ENCODE measurements around the gene ADAM15.

Gene ADAM15, protein sequence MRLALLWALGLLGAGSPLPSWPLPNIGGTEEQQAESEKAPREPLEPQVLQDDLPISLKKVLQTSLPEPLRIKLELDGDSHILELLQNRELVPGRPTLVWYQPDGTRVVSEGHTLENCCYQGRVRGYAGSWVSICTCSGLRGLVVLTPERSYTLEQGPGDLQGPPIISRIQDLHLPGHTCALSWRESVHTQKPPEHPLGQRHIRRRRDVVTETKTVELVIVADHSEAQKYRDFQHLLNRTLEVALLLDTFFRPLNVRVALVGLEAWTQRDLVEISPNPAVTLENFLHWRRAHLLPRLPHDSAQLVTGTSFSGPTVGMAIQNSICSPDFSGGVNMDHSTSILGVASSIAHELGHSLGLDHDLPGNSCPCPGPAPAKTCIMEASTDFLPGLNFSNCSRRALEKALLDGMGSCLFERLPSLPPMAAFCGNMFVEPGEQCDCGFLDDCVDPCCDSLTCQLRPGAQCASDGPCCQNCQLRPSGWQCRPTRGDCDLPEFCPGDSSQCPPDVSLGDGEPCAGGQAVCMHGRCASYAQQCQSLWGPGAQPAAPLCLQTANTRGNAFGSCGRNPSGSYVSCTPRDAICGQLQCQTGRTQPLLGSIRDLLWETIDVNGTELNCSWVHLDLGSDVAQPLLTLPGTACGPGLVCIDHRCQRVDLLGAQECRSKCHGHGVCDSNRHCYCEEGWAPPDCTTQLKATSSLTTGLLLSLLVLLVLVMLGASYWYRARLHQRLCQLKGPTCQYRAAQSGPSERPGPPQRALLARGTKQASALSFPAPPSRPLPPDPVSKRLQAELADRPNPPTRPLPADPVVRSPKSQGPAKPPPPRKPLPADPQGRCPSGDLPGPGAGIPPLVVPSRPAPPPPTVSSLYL

DNA sequence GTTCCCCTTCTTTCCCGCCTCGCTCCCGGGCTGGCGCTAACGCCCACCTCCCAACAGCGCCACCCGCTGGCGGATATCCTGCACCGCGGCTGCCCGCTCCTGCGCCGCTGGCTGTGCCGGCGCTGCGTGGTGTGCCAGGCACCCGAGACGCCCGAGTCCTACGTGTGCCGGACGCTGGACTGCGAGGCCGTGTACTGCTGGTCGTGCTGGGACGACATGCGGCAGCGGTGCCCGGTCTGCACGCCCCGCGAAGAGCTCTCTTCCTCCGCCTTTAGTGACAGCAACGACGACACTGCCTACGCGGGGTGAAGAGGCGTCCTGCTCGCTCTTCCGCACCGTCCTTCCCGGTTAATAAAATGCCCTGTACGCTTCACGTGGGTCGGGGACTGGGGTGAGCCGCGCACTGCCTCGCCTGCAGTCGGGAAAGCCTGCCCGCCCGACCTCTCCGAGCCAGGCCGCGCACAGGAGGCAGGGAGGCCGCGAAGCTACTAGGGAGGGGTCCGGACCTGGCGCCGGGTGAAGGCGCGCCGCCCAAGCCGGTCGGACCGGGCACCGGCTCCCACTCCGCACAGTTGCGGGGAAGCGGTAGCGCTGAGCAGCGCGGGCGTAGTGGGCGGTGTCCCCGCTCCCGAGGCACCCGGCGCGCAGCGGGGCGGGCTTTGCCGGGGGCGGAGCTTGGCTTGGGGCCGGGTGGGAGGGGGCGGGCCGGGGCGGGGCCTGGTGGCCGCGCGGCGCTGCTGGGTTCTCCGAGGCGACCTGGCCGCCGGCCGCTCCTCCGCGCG is at the start of gene ADAM15:
TSS of gene ADAM15 (plus strand) at position 757 of the 782 bp plus-strand sequence. CDS start 71 bp downstream, outside the sequence.
- DNase-seq, result peak; percentile 79

DNA sequence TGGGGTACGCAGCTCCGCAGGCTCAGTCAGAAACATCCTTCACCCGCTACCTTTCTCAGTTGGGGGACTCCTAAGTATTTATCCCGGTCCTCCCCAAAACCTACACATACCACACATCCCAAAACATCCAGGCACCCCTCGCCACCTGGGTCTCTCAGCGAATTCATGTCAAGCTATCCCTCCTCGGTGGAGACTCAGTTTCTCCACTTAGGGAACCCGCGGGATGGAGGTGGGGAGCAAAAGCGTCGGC is 49.8 kb upstream of the ADAM15 start:
- DNase-seq, result no peak

- peak; percentile 96 for DNase-seq
These were observed 49.2 kb upstream of the ADAM15 start for GRCh38 chr1:155001675-155002463.

DNA sequence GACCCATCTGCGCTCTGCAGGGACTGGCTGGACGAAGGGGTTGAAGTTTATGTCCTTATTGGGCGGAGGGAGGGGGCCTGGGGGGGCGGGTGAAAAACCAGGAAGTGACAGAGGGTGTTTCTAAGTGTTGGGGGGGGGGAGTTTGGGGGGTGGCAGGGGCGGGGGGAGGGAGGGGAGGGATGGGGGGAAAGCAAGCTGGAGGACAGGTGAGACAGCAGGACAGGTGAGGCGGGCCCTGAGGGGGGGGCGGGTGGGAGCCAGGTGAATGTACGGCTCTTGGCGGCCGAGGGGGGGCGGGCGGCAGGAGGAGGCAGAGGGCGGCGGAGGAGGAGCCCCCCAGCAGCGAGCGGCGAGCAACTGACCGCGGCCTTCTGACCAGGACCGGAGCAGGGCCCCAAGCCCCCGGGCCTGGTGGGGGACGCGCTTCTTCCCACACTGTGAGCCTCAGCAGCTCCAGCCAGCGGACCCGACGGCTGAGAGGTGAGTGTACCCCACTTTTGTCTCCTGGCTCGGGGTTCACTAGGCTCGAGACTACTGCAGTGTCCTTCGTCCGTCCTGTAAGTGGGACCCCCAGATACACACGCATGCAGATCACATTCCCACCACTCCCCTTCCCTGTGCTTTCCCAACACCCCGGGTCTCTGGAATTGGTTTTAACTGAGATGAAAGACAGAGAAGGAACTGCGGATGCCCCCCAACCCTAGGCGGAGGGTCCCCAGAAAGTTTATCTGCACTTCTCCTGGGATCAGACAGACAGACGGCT is 48.5 kb upstream of the ADAM15 start, which contains the start of gene ZBTB7B:
TSS of gene ZBTB7B (plus strand) at position 339 of the 763 bp plus-strand sequence. CDS start 11,859 bp downstream, outside the sequence.
- DNase-seq, result no peak

- no peak for DNase-seq
These were observed 47.8 kb upstream of the ADAM15 start for GRCh38 chr1:155003227-155003765.

GRCh38 chr1:155003766-155004351 is 47.3 kb upstream of the ADAM15 start:
- DNase-seq, result no peak

DNA sequence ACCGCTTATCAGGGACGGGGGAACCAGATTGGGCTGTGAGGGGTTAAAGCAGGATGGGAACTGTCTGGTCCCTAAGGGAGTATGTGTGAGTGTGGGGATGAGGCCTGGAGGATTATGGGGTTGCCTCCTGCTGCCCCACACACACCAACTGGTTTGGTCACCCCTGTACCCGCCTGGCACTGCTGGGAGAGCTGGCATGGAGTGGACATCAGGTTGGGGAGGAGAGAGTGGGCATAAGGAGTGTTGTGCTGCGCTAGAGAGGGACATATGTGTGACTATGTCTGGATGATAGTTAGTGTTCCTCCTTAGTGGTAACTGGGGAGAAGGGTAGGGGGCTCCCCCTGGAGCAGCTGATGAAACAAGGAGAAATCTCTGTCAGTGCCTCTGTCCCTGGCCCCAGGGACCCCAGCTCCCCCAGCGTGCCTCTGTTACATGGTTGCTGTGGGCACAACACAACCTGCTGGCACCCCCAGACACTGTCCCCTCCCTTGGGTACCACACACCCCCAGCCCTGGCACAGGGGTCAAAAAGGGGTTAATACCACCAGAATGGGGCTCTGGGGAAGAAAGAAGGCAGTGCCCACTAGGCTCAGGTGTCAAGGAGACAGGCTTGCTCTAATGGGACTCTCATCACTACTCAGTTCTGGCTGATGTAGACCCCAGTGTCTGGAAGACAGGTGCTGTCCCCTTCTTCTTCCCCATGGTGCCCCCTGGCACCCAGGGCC is 46.6 kb upstream of the ADAM15 start:
- no peak for DNase-seq

GRCh38 chr1:155005076-155006011 is 45.8 kb upstream of the ADAM15 start:
- no peak for DNase-seq

DNA sequence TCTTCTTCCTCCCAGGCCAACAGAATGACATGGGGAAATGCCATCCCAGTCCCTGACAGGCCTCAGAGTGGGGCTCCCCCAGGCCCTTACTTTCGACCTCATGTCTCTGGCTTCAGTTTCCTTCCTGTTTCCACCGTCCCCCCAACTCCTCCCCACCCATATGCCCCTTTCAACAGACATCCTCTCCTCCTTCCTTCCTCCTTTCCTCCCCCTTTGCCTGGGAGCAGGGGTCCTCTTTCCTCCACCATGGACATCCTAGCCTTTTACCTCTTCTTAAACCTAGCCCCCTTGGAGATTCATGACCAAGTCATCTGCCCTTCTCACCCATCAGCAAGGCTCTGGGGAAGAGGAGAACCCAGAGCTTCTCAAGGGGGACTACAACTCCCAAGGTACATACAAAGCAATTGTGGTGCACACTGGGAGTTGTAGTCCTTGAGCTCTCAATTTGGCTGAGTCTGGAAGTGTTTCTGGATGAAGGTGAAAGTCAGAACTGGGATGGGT is 44.5 kb upstream of the ADAM15 start:
- no peak for DNase-seq

GRCh38 chr1:155007251-155007828 is 43.8 kb upstream of the ADAM15 start:
- no peak for DNase-seq

- DNase-seq, result no peak
These were observed 42.8 kb upstream of the ADAM15 start for GRCh38 chr1:155008015-155008941.

- no peak for DNase-seq
These were observed 41.9 kb upstream of the ADAM15 start for GRCh38 chr1:155009221-155009711.

- no peak for DNase-seq
These were observed 41.4 kb upstream of the ADAM15 start for GRCh38 chr1:155009742-155010141.

DNA sequence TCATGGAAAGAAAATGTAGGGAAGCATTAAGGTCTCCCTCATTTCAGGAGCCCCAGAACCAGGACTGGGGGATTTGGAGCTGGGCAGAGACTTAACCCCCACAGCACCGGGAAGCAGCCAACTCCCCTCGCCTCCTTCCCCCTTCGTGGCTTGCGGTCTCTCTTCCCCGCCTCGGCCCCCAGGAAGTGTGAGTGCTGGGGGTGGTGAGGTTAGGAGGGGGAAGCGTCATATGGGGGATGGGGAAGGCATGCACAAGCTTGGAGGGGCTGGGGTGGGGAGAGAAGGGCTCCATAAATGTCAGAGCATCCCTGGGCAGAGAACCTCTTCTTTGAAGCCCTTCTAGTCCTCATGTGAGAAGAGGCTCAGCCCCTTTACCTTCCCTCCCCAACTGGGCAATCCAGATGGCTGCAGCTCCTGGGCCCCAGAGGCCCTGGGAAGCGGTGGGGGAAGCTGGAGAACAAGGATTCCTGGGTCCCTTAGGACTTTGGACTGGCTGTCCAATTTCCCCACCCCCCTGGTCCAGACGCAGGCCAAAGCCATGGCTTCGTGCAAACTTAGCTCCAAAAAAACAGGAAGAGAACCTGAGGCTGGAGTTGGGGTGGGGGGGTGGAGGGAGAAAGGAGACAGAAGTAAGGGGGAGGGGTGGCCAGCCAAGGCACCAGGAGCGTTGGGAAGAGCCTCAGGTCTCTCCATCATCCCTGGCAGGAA is 40.8 kb upstream of the ADAM15 start:
- no peak for DNase-seq

DNA sequence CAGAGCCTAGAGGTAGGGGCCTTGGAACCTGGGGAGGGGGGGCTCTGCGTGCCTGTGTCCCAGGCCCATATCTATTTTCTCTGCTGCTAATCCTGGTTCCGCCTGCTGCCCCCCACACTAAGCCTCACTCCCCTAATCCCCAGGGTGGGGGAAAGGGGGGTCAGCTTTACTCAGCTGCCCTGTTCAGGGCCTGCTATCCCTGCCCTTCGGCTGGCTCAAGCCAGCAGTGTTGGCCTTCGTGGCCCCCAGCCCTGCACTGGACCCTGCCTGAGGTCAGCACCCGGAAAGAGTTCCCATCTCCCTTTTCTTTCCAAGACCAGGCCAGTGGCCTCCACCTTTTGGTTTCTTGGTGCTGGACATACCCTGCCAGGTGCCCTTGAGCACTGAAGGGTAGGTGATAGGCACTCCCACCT is 40.1 kb upstream of the ADAM15 start:
- no peak for DNase-seq

- no peak for DNase-seq
These were observed 39.6 kb upstream of the ADAM15 start for GRCh38 chr1:155011437-155012025.

Data from activated CD8-positive, alpha-beta memory T cell treated with anti-CD3 and anti-CD28 coated beads, Interleukin-2, amount 50 U/mL, for 4 hours (primary cell).